SU-DHL-6 (cell line): ENCODE data around the gene GPR50.

Experiments
- CTCF ChIP-seq: fragments of 200-600 bp; sonication (generic); IDR thresholded peaks from one replicate; pipeline ENCODE4 v1.5.1; 2017; ENCODE audit warnings: antibody characterized with exemption, mild to moderate bottlenecking, low read length, moderate library complexity; ENCODE audit not compliant: insufficient read depth, poor library complexity, severe bottlenecking
- EZH2phosphoT487 ChIP-seq: fragments of 200-600 bp; sonication (generic), shearing (Covaris generic); conservative IDR thresholded peaks from 2 replicates; pipeline ENCODE4 v1.6.1; 2018; ENCODE audit warnings: mild to moderate bottlenecking, antibody characterized with exemption, low read length, moderate library complexity, mixed read lengths

GRCh38 chrX:151132531-151132930 lies 43.9 kb upstream of the GPR50 start:
- TF ChIP-seq CTCF, result no peak
- TF ChIP-seq EZH2phosphoT487, result no peak
